ENCODE data around the gene TMPRSS5.

- TF ChIP-seq CTCF (IDR thresholded peaks at IDR 0.05 in 8 of 11, conservative IDR thresholded peaks at IDR 0.05 in 3 of 11) (no peak), POLR2A (IDR thresholded peaks at IDR 0.05) (no peak), POLR2AphosphoS5 (IDR thresholded peaks at IDR 0.05) (no peak)
Measured at GRCh38 chr11:113732092-113732491, 26.0 kb upstream of the TMPRSS5 start.

Data from spleen (tissue), 7 donors.